AG09309 (cell line): ENCODE measurements around the gene UTF1.

Experiments used
- DNase-seq: peaks from one replicate; pipeline ENCODE4 v3.0.0-alpha.2; 2010; ENCODE audit warnings: low read depth
- H3K4me3 ChIP-seq: 2 replicates; pipeline ENCODE4 v1.5.1; 2011; ENCODE audit warnings: mild to moderate bottlenecking, low read depth, low read length, moderate library complexity; ENCODE audit not compliant: control insufficient read depth
- TF ChIP-seq, protein P1 (sequence below): IDR thresholded peaks from 2 replicates; pipeline ENCODE4 v1.5.1; 2011; ENCODE audit warnings: mild to moderate bottlenecking, low read depth, low read length, inconsistent platforms; ENCODE audit not compliant: insufficient read depth, control insufficient read depth; ENCODE audit errors: missing control alignments

UTF1 gene

GRCh38 chr10:133225707-133226191 lies 4.3 kb upstream of the UTF1 start:
- no peak overlapping the region for H3K4me3 ChIP-seq
- TF ChIP-seq, protein P1, sequence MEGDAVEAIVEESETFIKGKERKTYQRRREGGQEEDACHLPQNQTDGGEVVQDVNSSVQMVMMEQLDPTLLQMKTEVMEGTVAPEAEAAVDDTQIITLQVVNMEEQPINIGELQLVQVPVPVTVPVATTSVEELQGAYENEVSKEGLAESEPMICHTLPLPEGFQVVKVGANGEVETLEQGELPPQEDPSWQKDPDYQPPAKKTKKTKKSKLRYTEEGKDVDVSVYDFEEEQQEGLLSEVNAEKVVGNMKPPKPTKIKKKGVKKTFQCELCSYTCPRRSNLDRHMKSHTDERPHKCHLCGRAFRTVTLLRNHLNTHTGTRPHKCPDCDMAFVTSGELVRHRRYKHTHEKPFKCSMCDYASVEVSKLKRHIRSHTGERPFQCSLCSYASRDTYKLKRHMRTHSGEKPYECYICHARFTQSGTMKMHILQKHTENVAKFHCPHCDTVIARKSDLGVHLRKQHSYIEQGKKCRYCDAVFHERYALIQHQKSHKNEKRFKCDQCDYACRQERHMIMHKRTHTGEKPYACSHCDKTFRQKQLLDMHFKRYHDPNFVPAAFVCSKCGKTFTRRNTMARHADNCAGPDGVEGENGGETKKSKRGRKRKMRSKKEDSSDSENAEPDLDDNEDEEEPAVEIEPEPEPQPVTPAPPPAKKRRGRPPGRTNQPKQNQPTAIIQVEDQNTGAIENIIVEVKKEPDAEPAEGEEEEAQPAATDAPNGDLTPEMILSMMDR, result no peak

DNA sequence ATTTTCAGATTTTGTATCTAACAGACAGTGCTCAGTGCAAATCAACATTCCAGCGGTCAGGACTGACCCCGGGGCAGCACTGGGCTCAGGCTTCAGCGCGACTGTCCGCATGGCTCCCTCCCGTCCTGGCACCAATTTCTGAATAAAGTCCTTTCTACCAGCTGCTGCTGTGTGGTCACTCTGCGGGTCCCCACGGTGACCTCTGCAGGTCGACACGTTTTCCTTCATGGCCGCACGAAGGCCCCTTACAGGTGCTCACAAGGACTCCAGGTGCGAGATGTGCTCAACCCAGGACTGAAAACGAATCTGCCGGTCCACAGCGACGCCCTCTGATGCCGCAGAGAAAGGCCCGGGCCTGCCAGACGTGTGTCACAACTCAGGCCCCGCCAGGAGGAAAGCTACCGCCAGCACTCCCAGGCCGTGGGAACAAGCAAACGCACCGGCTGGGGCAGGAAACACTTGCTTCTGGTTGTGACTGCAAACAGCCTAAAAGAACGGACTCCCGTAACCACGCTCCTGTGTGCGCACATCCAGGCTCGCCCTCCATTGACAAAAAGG lies 3.7 kb upstream of the UTF1 start:
- TF ChIP-seq, protein P1, result no peak
- no peak for DNase-seq
- H3K4me3 ChIP-seq, result no peak overlapping the region

More at GRCh38 chr10:133225707-133226191, 4.3 kb upstream of the UTF1 start:
- no peak for DNase-seq

DNA sequence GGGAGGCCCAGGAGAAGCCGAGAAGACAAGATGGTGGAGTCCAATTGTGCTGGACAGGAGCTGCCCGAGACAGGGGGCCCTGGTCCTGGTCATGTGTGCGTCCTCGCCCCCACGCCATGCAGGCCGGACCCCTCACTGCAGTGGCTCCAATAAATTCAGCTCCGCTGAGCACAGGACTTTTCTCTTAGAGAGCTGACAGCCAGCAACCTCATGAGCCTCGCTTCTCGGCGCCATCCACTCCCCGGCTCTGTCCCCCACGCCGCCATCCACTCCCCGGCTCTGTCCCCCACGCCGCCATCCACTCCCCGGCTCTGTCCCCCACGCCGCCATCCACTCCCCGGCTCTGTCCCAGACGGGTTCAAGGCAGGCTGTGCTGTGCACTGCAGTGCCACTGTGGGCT lies 2.8 kb upstream of the UTF1 start:
- DNase-seq, result no peak
- TF ChIP-seq, protein P1, result no peak
- no peak overlapping the region for H3K4me3 ChIP-seq

DNA sequence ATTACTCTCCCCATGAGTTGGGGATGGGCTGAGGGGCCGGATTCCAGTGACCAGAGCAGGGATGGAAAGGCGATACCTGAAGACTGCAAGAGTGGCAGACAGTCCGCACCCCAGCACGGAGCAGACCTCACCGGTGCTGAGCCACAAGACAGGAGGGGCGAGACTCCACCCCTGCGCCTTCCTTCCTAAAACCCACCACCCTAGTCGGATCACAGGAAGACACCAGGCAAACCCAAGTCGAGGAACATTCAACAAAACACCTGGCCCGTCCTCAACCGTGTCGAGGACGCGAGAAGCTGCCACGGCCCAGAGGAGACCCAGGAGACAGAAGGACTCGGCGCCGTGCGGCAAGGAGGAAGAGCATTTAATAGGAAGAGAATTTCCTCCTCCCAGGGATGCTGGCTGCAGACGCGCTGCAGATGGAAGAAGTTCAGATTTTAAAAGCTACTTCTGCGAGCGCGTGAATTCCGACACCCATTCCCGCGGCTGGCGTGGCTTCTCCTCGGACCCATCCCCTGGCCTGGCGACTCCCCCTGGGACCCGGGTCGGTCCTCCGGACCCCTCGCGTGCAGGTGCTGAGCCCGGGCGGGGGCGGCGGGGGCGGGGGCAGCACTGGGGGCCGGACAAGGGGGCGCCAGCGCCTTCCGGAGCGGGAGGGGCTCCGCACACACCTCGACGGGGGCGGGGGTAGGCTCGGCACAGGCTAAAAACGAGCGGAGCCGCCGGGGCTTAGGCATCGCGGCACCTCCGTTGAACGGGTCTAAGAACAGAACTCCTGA lies 563 bp upstream of the UTF1 start:
- TF ChIP-seq, protein P1, result no peak
- DNase-seq, result no peak
- no peak overlapping the region for H3K4me3 ChIP-seq

- DNase-seq, result no peak
- H3K4me3 ChIP-seq, result no peak overlapping the region
- TF ChIP-seq, protein P1, result no peak
Observed at GRCh38 chr10:133230387-133231195, 574 bp downstream of the UTF1 start.

DNA sequence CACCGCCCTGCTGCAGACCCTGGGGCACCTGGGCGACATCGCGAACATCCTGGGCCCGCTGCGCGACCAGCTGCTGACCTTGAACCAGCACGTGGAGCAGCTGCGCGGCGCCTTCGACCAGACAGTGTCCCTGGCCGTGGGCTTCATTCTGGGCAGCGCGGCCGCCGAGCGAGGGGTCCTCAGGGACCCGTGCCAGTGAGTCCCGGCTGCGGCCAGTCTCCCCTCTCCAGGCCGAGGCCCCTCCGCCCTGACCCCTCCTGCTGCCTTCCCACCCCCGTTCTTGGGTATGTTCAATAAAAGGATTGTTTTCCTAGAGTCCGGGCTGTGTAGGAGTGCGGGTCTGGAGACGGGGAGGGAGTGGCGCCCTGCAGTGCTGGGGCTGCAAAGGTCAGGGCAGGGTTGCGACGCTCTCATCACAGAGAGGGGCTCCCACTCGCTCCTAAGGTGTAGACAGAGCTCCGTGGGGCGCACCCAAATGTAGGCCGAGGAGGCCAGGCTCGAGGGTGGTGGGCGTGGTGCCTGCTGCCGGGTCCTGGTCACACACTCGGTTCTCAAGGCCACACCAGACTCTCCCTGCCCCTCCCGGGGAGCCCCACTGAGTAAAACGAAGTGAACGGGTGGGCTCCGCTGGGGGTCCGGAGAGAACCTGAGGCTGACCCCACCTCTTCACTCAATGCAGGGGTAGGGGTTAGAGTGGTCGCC lies 1.4 kb downstream of the UTF1 start:
- TF ChIP-seq, protein P1, result no peak
- no peak for DNase-seq
- H3K4me3 ChIP-seq, result no peak overlapping the region
